ENCODE data around the gene TMEM92. TPM values are rescaled to one million over a fixed set of nuclear protein-coding genes. Genes with fewer than 3 reads are reported as not detected.

TMEM92 gene
- total and polyA plus RNA-seq, 12 donors, result 0.06 to 0.13 TPM; not detected in 10

DNA sequence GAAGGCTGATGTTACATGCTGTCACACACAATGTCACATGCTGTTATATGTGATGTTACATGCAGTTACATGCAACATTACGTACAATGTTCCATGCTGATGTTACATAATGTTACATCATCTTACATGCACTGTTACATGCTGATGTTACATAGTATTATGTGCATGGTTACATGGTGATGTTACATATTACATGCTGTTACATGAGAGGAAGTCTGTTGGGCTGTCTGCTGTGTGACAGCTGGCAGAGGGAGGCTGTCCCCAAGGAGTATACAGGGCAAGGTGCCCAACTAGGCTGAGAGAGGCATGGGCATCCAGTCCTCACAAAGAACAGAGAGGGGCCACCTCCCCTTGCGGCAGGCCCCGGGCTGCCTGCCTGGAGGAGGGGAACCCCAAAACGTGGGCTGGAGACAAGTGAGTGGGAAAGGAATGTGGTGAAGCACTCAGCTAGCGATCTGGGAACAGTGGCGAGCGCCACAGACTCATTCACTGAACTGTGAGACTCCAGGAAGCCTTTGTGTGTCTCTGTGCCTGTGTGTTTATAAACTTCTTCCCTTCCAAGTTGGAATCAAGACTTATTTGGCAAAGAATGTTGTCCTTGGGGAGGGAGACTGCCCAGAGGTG lies 30.6 kb downstream of the TMEM92 start:
- H3K4me1 ChIP-seq (replicated peaks in 1 of 2), result peaks cover 0 to 11% of the 10 kb centered on the region in 2 donors
- H3K27ac ChIP-seq, result peak overlapping the region in 1 of 5 donors; percentile 11
- no peaks in the 10 kb centered on the region for H3K36me3 ChIP-seq (replicated peaks in 1 of 2)
- 50 to 65% (median 57%) methylated on average over 3 to 7 of the region's 7 CpGs for WGBS, 4 donors
- peak in 3 of 7 donors; percentile 25 to 31 (median 31) for DNase-seq
- TF ChIP-seq POLR2A (IDR thresholded peaks at IDR 0.05), result no peak
- TF ChIP-seq, protein P1, sequence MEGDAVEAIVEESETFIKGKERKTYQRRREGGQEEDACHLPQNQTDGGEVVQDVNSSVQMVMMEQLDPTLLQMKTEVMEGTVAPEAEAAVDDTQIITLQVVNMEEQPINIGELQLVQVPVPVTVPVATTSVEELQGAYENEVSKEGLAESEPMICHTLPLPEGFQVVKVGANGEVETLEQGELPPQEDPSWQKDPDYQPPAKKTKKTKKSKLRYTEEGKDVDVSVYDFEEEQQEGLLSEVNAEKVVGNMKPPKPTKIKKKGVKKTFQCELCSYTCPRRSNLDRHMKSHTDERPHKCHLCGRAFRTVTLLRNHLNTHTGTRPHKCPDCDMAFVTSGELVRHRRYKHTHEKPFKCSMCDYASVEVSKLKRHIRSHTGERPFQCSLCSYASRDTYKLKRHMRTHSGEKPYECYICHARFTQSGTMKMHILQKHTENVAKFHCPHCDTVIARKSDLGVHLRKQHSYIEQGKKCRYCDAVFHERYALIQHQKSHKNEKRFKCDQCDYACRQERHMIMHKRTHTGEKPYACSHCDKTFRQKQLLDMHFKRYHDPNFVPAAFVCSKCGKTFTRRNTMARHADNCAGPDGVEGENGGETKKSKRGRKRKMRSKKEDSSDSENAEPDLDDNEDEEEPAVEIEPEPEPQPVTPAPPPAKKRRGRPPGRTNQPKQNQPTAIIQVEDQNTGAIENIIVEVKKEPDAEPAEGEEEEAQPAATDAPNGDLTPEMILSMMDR (IDR thresholded peaks at IDR 0.05), result no peak
- H3K27me3 ChIP-seq, result no peaks in the 10 kb centered on the region
- intact Hi-C loops (cut with DNase I), result no loop called here
- H3K9me3 ChIP-seq (replicated peaks in 1 of 3), result no peaks in the 10 kb centered on the region
- no peak overlapping the region for H3K4me3 ChIP-seq

DNA sequence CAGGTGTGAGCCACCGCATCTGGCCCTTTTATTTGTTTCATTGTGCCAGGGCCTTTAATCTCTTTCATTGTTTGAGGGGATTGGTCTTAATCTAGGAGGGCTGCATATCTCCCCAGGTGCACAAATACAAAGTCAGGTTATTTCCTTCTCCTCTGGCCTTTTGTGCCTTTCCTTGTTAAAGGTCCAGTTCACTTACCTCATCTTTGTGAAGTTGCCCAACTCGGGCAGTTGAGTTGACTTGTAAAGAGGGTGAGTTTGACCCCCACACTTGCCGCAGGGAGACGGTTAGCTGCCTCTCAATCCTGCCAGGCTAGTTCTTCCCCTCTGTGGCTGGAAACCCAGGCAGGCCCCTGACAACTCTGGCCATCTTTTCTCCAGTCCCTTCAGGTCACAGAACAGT lies 33.4 kb downstream of the TMEM92 start:
- H3K27ac ChIP-seq, result no peak overlapping the region
- H3K9me3 ChIP-seq (replicated peaks in 1 of 3), result no peaks in the 10 kb centered on the region
- intact Hi-C loops (cut with DNase I), result no loop called here
- WGBS, 4 donors, result 95 to 100% (median 96%) methylated on average over 4 of the region's 4 CpGs
- DNase-seq, result no peak
- no peak for TF ChIP-seq POLR2A (IDR thresholded peaks at IDR 0.05)
- TF ChIP-seq, protein P1 (IDR thresholded peaks at IDR 0.05), result no peak
- no peaks in the 10 kb centered on the region for H3K36me3 ChIP-seq (replicated peaks in 1 of 2)
- H3K27me3 ChIP-seq, result no peaks in the 10 kb centered on the region
- H3K4me3 ChIP-seq, result no peak overlapping the region
- H3K4me1 ChIP-seq (replicated peaks in 1 of 2), result peaks cover 0 to 17% of the 10 kb centered on the region in 2 donors

DNA sequence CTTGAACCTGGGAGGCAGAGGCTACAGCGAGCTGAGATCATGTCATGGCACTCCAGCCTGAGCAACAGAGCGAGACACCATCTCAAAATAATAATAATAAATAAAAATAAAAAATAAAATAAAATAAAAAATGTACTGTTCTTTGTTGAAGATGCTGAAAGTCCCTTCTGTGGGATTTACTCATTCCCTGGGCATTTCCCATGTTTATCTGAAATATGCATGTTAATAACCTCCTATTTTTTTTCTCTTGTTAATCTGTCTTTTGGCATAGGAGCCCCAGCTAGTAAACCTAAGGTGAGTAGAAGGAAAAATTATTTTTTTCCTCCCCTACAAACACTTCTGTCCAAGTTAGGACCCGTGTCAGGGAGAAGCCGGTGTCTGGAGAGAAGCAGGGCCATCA lies 34.4 kb downstream of the TMEM92 start:
- Histone ChIP-seq H3K4me3 (no peak overlapping the region), H3K36me3 (replicated peaks in 1 of 2) (no peaks in the 10 kb centered on the region), H3K9me3 (replicated peaks in 1 of 3) (no peaks in the 10 kb centered on the region), H3K4me1 (replicated peaks in 1 of 2) (peaks cover 0 to 17% of the 10 kb centered on the region in 2 donors), H3K27ac (no peak overlapping the region), H3K27me3 (peaks cover 4% of the 10 kb centered on the region)
- no peak for TF ChIP-seq POLR2A (IDR thresholded peaks at IDR 0.05)
- TF ChIP-seq, protein P1 (IDR thresholded peaks at IDR 0.05), result no peak
- DNase-seq, result no peak
- intact Hi-C loops (cut with DNase I), result no loop called here
- whole genome bisulfite sequencing, 4 donors, result 91 to 96% (median 95%) methylated on average over 4 of the region's 4 CpGs

DNA sequence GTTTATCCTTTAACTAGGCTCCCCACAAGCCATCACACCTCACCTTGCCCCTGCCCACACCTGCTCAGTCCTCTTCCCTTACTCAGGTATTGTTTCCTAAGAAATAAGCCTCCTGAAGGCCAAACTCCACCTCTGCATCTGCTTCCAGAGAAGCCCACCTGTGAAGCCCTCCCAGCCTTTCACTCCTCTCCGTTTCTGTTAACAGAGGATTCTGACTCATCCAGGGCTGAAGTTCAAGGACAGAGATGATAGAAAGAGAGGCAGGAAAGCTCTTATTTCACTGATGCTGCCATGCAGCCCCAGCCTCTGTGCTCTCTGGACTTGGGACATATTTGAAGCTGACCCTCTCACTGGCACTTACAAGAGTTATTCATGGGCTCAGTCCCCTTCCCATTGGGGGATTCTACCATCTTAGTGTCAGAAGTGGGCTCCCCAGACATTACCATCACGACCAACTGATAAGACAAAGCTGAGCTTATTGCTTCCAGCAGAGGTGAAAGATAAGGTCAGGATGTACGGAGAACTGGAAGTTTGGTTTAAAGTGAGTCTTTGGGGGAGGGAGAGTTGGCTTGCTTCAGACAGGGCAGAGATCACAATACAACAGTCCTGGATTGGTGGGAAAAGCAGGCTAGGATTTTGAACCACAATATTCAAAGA lies 36.3 kb downstream of the TMEM92 start:
- H3K36me3 ChIP-seq (replicated peaks in 1 of 2), result no peaks in the 10 kb centered on the region
- intact Hi-C loops (cut with DNase I), result no loop called here
- no peak for TF ChIP-seq POLR2A (IDR thresholded peaks at IDR 0.05)
- TF ChIP-seq, protein P1 (IDR thresholded peaks at IDR 0.05), result no peak
- H3K4me3 ChIP-seq, result no peak overlapping the region
- H3K27me3 ChIP-seq, result peaks cover 4% of the 10 kb centered on the region
- no peaks in the 10 kb centered on the region for H3K9me3 ChIP-seq (replicated peaks in 1 of 3)
- no peak overlapping the region for H3K27ac ChIP-seq
- 19 to 35% (median 29%) methylated on average over 3 of the region's 3 CpGs for WGBS, 4 donors
- peak in 2 of 7 donors; percentile 12 to 13 for DNase-seq
- H3K4me1 ChIP-seq (replicated peaks in 1 of 2), result peaks cover 0 to 9% of the 10 kb centered on the region in 2 donors

All from adrenal gland (tissue), 12 donors.